Ascending aorta (tissue), 2 donors: ENCODE measurements around the gene OPRL1. TPM values are rescaled to one million over a fixed set of nuclear protein-coding genes. Genes with fewer than 3 reads are reported as not detected.

Experiments
- DNase-seq, 2 donors: peaks; one replicate each; pipeline ENCODE4 v3.0.0-alpha.2; 2019; ENCODE audit warnings: low spot score in 2 of 2
- H3K27ac ChIP-seq, 2 donors: fragments of 200-600 bp; sonication (generic); one replicate each; pipeline ENCODE4 v1.5.1; 2016 to 2017; ENCODE audit warnings: mild to moderate bottlenecking in 1 of 2
- H3K27me3 ChIP-seq: fragments of 200-600 bp; sonication (generic); one replicate; pipeline ENCODE4 v1.5.1; 2017
- H3K36me3 ChIP-seq, 2 donors: fragments of 200-600 bp; sonication (generic); one replicate each; pipeline ENCODE4 v1.5.1; 2016
- H3K4me1 ChIP-seq, 2 donors: fragments of 200-600 bp; sonication (generic); one replicate each; pipeline ENCODE4 v1.5.1; 2016 to 2017; ENCODE audit warnings: mild to moderate bottlenecking in 1 of 2
- H3K4me3 ChIP-seq, 2 donors: fragments of 200-600 bp; sonication (generic); one replicate each; pipeline ENCODE4 v1.5.1; 2016 to 2017; ENCODE audit warnings: mild to moderate bottlenecking in 1 of 2
- H3K9me3 ChIP-seq, 2 donors: fragments of 200-600 bp; sonication (generic); one replicate each; pipeline ENCODE4 v1.5.1; 2016
- CTCF ChIP-seq, 3 experiments: fragments of 200-600 bp in 2 of 3; fragments of 450-650 bp in 1 of 3; sonication (generic) in 2 of 3; IDR thresholded peaks; one replicate each; pipeline ENCODE4 v1.5.1; 2016 to 2019; ENCODE audit warnings: antibody characterized with exemption in 3 of 3, mild to moderate bottlenecking in 1 of 3, moderate library complexity in 1 of 3
- intact Hi-C: fragments of 100-400 bp; cut with DNase I; formaldehyde crosslinking; loops from one replicate; pipeline ENCODE4 v1.15.1; 2023
- total RNA-seq: library from RNA; depleted of rRNA; stranded (reverse); fragments of >200 nt; gene quantifications from one replicate; pipeline ENCODE4 v1.1.0, GENCODE V29; 2016

Gene OPRL1
- total RNA-seq, 1 donor from 2014 or later = 0.21 TPM

- H3K36me3 ChIP-seq = no peaks in the 10 kb centered on the region
- TF ChIP-seq CTCF (IDR thresholded peaks at IDR 0.05) = no peak
- no peak for DNase-seq
- H3K27me3 ChIP-seq = peaks cover 10% of the 10 kb centered on the region
- no peaks in the 10 kb centered on the region for H3K9me3 ChIP-seq
- peaks cover 0 to 3% of the 10 kb centered on the region in 2 donors for H3K4me1 ChIP-seq
- intact Hi-C loops = no loop called here
- peak overlapping the region in 1 of 2 donors; percentile 61 for H3K27ac ChIP-seq
- no peak overlapping the region for H3K4me3 ChIP-seq
Observed at GRCh38 chr20:64052987-64053840, 26.7 kb upstream of the OPRL1 start.

GRCh38 chr20:64053841-64054661 is 25.8 kb upstream of the OPRL1 start:
- Histone ChIP-seq H3K4me1 (peaks cover 0 to 3% of the 10 kb centered on the region in 2 donors), H3K27me3 (peaks cover 5% of the 10 kb centered on the region), H3K4me3 (no peak overlapping the region), H3K36me3 (no peaks in the 10 kb centered on the region), H3K9me3 (no peaks in the 10 kb centered on the region), H3K27ac (no peak overlapping the region)
- intact Hi-C loops = no loop called here
- no peak for TF ChIP-seq CTCF (IDR thresholded peaks at IDR 0.05)
- no peak for DNase-seq

GRCh38 chr20:64055396-64055892 is 24.4 kb upstream of the OPRL1 start:
- H3K27ac ChIP-seq = peak overlapping the region in 1 of 2 donors; percentile 36

GRCh38 chr20:64055893-64056638 is 23.8 kb upstream of the OPRL1 start:
- peak overlapping the region in 1 of 2 donors; percentile 36 for H3K27ac ChIP-seq
- TF ChIP-seq CTCF (IDR thresholded peaks at IDR 0.05) = no peak
- no peak for DNase-seq
- intact Hi-C loops = no loop called here
- no peaks in the 10 kb centered on the region for H3K4me1 ChIP-seq
- no peaks in the 10 kb centered on the region for H3K27me3 ChIP-seq
- no peaks in the 10 kb centered on the region for H3K9me3 ChIP-seq
- H3K4me3 ChIP-seq = no peak overlapping the region
- H3K36me3 ChIP-seq = no peaks in the 10 kb centered on the region

More at GRCh38 chr20:64055396-64055892, 24.4 kb upstream of the OPRL1 start:
- TF ChIP-seq CTCF (IDR thresholded peaks at IDR 0.05) = no peak
- intact Hi-C loops = no loop called here
- Histone ChIP-seq H3K9me3 (no peaks in the 10 kb centered on the region), H3K36me3 (no peaks in the 10 kb centered on the region), H3K4me1 (no peaks in the 10 kb centered on the region), H3K27me3 (peaks cover 5% of the 10 kb centered on the region), H3K4me3 (no peak overlapping the region)
- no peak for DNase-seq

GRCh38 chr20:64056639-64056888 is 23.3 kb upstream of the OPRL1 start:
- Histone ChIP-seq H3K4me3 (no peak overlapping the region), H3K4me1 (no peaks in the 10 kb centered on the region), H3K27ac (peak overlapping the region in 1 of 2 donors; percentile 36), H3K27me3 (no peaks in the 10 kb centered on the region), H3K9me3 (no peaks in the 10 kb centered on the region), H3K36me3 (no peaks in the 10 kb centered on the region)
- no peak for DNase-seq
- intact Hi-C loops = no loop called here
- no peak for TF ChIP-seq CTCF (IDR thresholded peaks at IDR 0.05)
